IMR-90 (cell line): ENCODE measurements around the gene INPP5B. TPM values are rescaled to one million over a fixed set of nuclear protein-coding genes. Genes with fewer than 3 reads are reported as not detected.
A peak's percentile ranks its signal among the peaks of the same experiment; 100 is the strongest.

Experiments
- ATAC-seq: fragments of 200-7000 bp; cut with Tn5 transposase; 2 replicates; pipeline ENCODE4 v1.9.1; 2020; ENCODE audit warnings: low read depth, mild to moderate bottlenecking, moderate library complexity
- BruUV-seq: library from RNA; stranded (reverse); fragments of 400-500 nt; replicated peaks from 2 replicates; lab custom pipeline; 2021; lab: Mats Ljungman, UMichigan
- CTCF ChIA-PET: fragments of 300-600 bp; formaldehyde crosslinking; extraction: SDS; loops from one replicate; lab custom pipeline; 2021; ENCODE audit warnings: antibody characterized with exemption; lab: Yijun Ruan, JAX
- POLR2A ChIA-PET: fragments of 300-600 bp; sonication (Branson Sonifier 250); formaldehyde crosslinking; loops from one replicate; lab custom pipeline; 2022; ENCODE audit warnings: antibody characterized with exemption; ENCODE audit not compliant: unreplicated experiment; lab: Charles Lee
- DNase-seq: peaks from one replicate; pipeline ENCODE4 v3.0.0; 2013
- H2AFZ ChIP-seq: replicated peaks from 2 replicates; pipeline ENCODE3; 2013; ENCODE audit warnings: low read length, mild to moderate bottlenecking; ENCODE audit not compliant: poor library complexity
- H2AK5ac ChIP-seq: 2 replicates; pipeline ENCODE4 v1.6.1; 2013; ENCODE audit warnings: low read depth, low read length, inconsistent platforms
- H2AK9ac ChIP-seq: replicated peaks from 2 replicates; pipeline ENCODE3; 2013; ENCODE audit warnings: mild to moderate bottlenecking, low read depth, low read length, moderate library complexity; ENCODE audit not compliant: poor library complexity
- H2BK120ac ChIP-seq: 2 replicates; pipeline ENCODE4 v1.6.1; 2013; ENCODE audit warnings: low read depth, low read length, inconsistent platforms
- H2BK15ac ChIP-seq: 3 replicates; pipeline ENCODE4 v1.6.1; 2013; ENCODE audit warnings: low read depth, low read length, inconsistent platforms
- H2BK20ac ChIP-seq: 2 replicates; pipeline ENCODE4 v1.6.1; 2013; ENCODE audit warnings: low read depth, mild to moderate bottlenecking, inconsistent platforms, low read length, moderate library complexity
- H2BK5ac ChIP-seq: 2 replicates; pipeline ENCODE4 v1.6.1; 2013; ENCODE audit warnings: mild to moderate bottlenecking, low read depth, low read length, inconsistent platforms; ENCODE audit not compliant: poor library complexity, severe bottlenecking
- H3K14ac ChIP-seq: replicated peaks from 2 replicates; pipeline ENCODE4 v1.6.1; 2013; ENCODE audit warnings: low read depth, low read length, inconsistent platforms
- H3K18ac ChIP-seq: 2 replicates; pipeline ENCODE4 v1.6.1; 2013; ENCODE audit warnings: low read depth, low read length, control low read depth
- H3K23ac ChIP-seq: 2 replicates; pipeline ENCODE4 v1.6.1; 2013; ENCODE audit warnings: low read depth, low read length, inconsistent platforms
- H3K27ac ChIP-seq: 2 replicates; pipeline ENCODE4 v1.5.1; 2013; ENCODE audit warnings: mild to moderate bottlenecking, control low read depth, low read length; ENCODE audit not compliant: insufficient read depth
- H3K27me3 ChIP-seq: 2 replicates; pipeline ENCODE4 v1.6.1; 2013; ENCODE audit warnings: low read length; ENCODE audit not compliant: control insufficient read depth, insufficient read depth
- H3K36me3 ChIP-seq: 2 replicates; pipeline ENCODE4 v1.6.1; 2013; ENCODE audit warnings: low read length, mixed read lengths; ENCODE audit not compliant: control insufficient read depth, insufficient read depth
- H3K4ac ChIP-seq: 2 replicates; pipeline ENCODE4 v1.6.1; 2013; ENCODE audit warnings: low read depth, low read length, inconsistent platforms
- H3K4me1 ChIP-seq: 2 replicates; pipeline ENCODE4 v1.6.1; 2013; ENCODE audit warnings: low read length, mixed read lengths; ENCODE audit not compliant: control insufficient read depth, insufficient read depth
- H3K4me2 ChIP-seq: 2 replicates; pipeline ENCODE4 v1.6.1; 2013; ENCODE audit warnings: low read depth, mild to moderate bottlenecking, control low read depth, low read length, moderate library complexity
- H3K4me3 ChIP-seq: 2 replicates; pipeline ENCODE4 v1.5.1; 2013; ENCODE audit warnings: low read depth, mild to moderate bottlenecking, control low read depth, low read length, moderate library complexity; ENCODE audit not compliant: insufficient read depth
- H3K56ac ChIP-seq: 2 replicates; pipeline ENCODE4 v1.6.1; 2013; ENCODE audit warnings: low read length, inconsistent platforms; ENCODE audit not compliant: insufficient read depth; ENCODE audit errors: extremely low read depth
- H3K79me1 ChIP-seq, 2 experiments: 2 replicates each; pipeline ENCODE4 v1.6.1; 2013; ENCODE audit warnings: low read length in 2 of 2, inconsistent platforms in 1 of 2, low read depth in 1 of 2
- H3K9ac ChIP-seq: 2 replicates; pipeline ENCODE4 v1.6.1; 2013; ENCODE audit warnings: low read depth, low read length, control low read depth
- H3K9me1 ChIP-seq: 2 replicates; pipeline ENCODE4 v1.6.1; 2013; ENCODE audit warnings: low read length, inconsistent platforms; ENCODE audit not compliant: insufficient read depth
- H3K9me3 ChIP-seq: 2 replicates; pipeline ENCODE4 v1.6.1; 2013; ENCODE audit warnings: low read length; ENCODE audit not compliant: control insufficient read depth, insufficient read depth
- H4K20me1 ChIP-seq: 2 replicates; pipeline ENCODE4 v1.6.1; 2013; ENCODE audit warnings: low read length, inconsistent platforms; ENCODE audit not compliant: insufficient read depth
- H4K5ac ChIP-seq: 2 replicates; pipeline ENCODE4 v1.6.1; 2013; ENCODE audit warnings: mild to moderate bottlenecking, low read depth, low read length, control low read depth
- H4K8ac ChIP-seq, 2 experiments: 2 replicates each; pipeline ENCODE4 v1.6.1; 2013; ENCODE audit warnings: low read depth in 2 of 2, low read length in 2 of 2, control low read depth in 1 of 2, inconsistent platforms in 1 of 2
- H4K91ac ChIP-seq: 2 replicates; pipeline ENCODE4 v1.6.1; 2013; ENCODE audit warnings: low read depth, low read length, inconsistent platforms; ENCODE audit not compliant: insufficient read depth
- MXI1 ChIP-seq: IDR thresholded peaks from 2 replicates; pipeline ENCODE4 v1.6.1; 2012; ENCODE audit warnings: low read depth, mild to moderate bottlenecking, low read length, moderate library complexity, borderline replicate concordance
- NFE2L2 ChIP-seq: fragments of 150-350 bp; IDR thresholded peaks from 2 replicates; pipeline ENCODE4 v1.6.1; 2016; ENCODE audit warnings: low read depth, mild to moderate bottlenecking, low read length
- WGBS, 2 experiments: methylation state at CpG; one replicate each; pipeline versions ENCODE4 v1.1.5 to v1.1.7; 2013; ENCODE audit warnings: missing lambda C conversion rate in 2 of 2; ENCODE audit not compliant: insufficient read length in 1 of 2; ENCODE audit errors: extremely low coverage in 2 of 2; 5-methylcytosine and 5-hydroxymethylcytosine counted together
- dilution Hi-C: fragments of 300-500 bp; cut with HindIII; formaldehyde crosslinking; loops from one replicate; pipeline ENCODE4 v1.14.3; 2018; ENCODE audit warnings: low sequenced_read_pairs; ENCODE audit not compliant: unreplicated experiment
- in situ Hi-C: fragments of 300-500 bp; cut with MboI; formaldehyde crosslinking; loops from 3 replicates; pipeline ENCODE4 v1.14.3; 2019; ENCODE audit warnings: low sequenced_read_pairs, inconsistent platforms, mixed read lengths
- intact Hi-C: fragments of 100-400 bp; cut with micrococcal nuclease; formaldehyde crosslinking; loops from 2 replicates; pipeline ENCODE4 v1.10.0; 2022
- polyA plus RNA-seq, 3 experiments: library from polyadenylated mRNA; depleted of rRNA; stranded (reverse); fragments of >200 nt; gene quantifications; 2 replicates each; pipeline ENCODE4 v1.2.3, GENCODE V29; 2012; ENCODE audit warnings: low replicate concordance in 1 of 3
- total RNA-seq: library from RNA; depleted of rRNA; stranded (reverse); fragments of >200 nt; gene quantifications from 2 replicates; pipeline ENCODE4 v1.2.3, GENCODE V29; 2012

INPP5B gene
- total and polyA plus RNA-seq, 2 of the 4 experiments (the other 2 are of a cell fraction) = 9.4 to 20.4 TPM

- no peak overlapping the region for H4K5ac ChIP-seq
- no peak overlapping the region; the same call in 1 of the 2 replicates for H3K14ac ChIP-seq
- intact Hi-C loops = no loop called here
- no peak overlapping the region for H3K4me2 ChIP-seq
- ChIA-PET CTCF (interaction anchor here (0.5 kb wide), 1 partner anchor 20 kb away, joined by 3 read pairs; no protein-coding TSS in a partner anchor), POLR2A (no interaction called here)
- 0 out of 2 replicates have a peak, but pooled peaks cover 2% of the 10 kb centered on the region for H3K4me1 ChIP-seq
- no peak overlapping the region for H3K23ac ChIP-seq
- no peak overlapping the region for H3K9ac ChIP-seq
- dilution Hi-C loops = no loop called here
- ATAC-seq (no peak; the same call in 1 of the 2 replicates), DNase-seq (peak; percentile 34)
- no peak overlapping the region for H4K91ac ChIP-seq
- peak; percentile 40; the same call in 1 of the 2 replicates for TF ChIP-seq MXI1
- no peak for TF ChIP-seq NFE2L2
- H2AK5ac ChIP-seq = no peak overlapping the region
- H3K36me3 ChIP-seq = peaks cover 45% of the 10 kb centered on the region
- H3K9me3 ChIP-seq = no peaks in the 10 kb centered on the region
- in situ Hi-C loops = loop anchor here (5.0 kb wide), 1 partner anchor 117 kb away; no protein-coding TSS in a partner anchor
- H4K20me1 ChIP-seq = no peaks in the 10 kb centered on the region
- no peaks in the 10 kb centered on the region for H3K27me3 ChIP-seq
- H3K4ac ChIP-seq = no peak overlapping the region
- no TSS peak for BruUV-seq
- WGBS, 2 experiments = 100% methylated on average over 2 of the region's 6 CpGs; no CpG with 5 or more reads in 1 of the 2 experiments
- H4K8ac ChIP-seq = no peak overlapping the region
- no peak overlapping the region for H3K18ac ChIP-seq
- H2AK9ac ChIP-seq = peak overlapping the region; percentile 34
- no peak overlapping the region for H2AFZ ChIP-seq
- no peak overlapping the region for H3K4me3 ChIP-seq
- H2BK5ac ChIP-seq = no peak overlapping the region
- peaks cover 0 to 6% of the 10 kb centered on the region in 2 experiments; a peak in 2 of 4 replicates for H3K79me1 ChIP-seq
- H2BK15ac ChIP-seq = no peak overlapping the region
- no peak overlapping the region for H3K27ac ChIP-seq
- no peak overlapping the region; the same call in 1 of the 2 replicates for H2BK20ac ChIP-seq
- H3K9me1 ChIP-seq = peaks cover 8% of the 10 kb centered on the region
- no peak overlapping the region for H2BK120ac ChIP-seq
- no peak overlapping the region for H3K56ac ChIP-seq
Observed at GRCh38 chr1:37865348-37866120, 81.3 kb downstream of the INPP5B start.
